Panc1 (cell line): Measurements from ENCODE around the gene DAPK1.

Experiments
- CTCF ChIP-seq: fragments of 450-650 bp; IDR thresholded peaks from 2 replicates; pipeline ENCODE4 v1.5.1; 2017; ENCODE audit warnings: mild to moderate bottlenecking
- POLR2AphosphoS5 ChIP-seq: IDR thresholded peaks from 2 replicates; pipeline ENCODE4 v1.6.1; 2012; ENCODE audit warnings: mild to moderate bottlenecking, low read depth, low read length, moderate library complexity
- REST ChIP-seq, 2 experiments: IDR thresholded peaks; 2 replicates each; pipeline ENCODE4 v1.6.1; 2011 to 2012; ENCODE audit warnings: low read depth in 2 of 2, control low read depth in 1 of 2, low read length in 1 of 2, mild to moderate bottlenecking in 1 of 2, moderate library complexity in 1 of 2; ENCODE audit not compliant: insufficient read depth in 1 of 2
- TCF7L2 ChIP-seq: IDR thresholded peaks from 2 replicates; pipeline ENCODE4 v1.6.1; 2011; ENCODE audit warnings: mild to moderate bottlenecking, low read depth, low read length, inconsistent platforms

GRCh38 chr9:87492642-87493041 lies 5.0 kb upstream of the DAPK1 start:
- no peak for TF ChIP-seq CTCF
- no peak for TF ChIP-seq POLR2AphosphoS5
- no peak for TF ChIP-seq TCF7L2
- TF ChIP-seq REST (IDR thresholded peaks at IDR 0.05; ENCODE audit: insufficient read depth in 1 of 2, low read depth in 2 of 2, low read length in 1 of 2): no peak
